OCI-LY1 (cell line): ENCODE measurements around the gene NLRP5.

ENCODE experiments used
- EZH2 ChIP-seq: fragments of 200-600 bp; sonication (generic), shearing (Covaris generic); IDR thresholded peaks from 2 replicates; pipeline ENCODE4 v1.8.0; 2017; ENCODE audit warnings: borderline replicate concordance, mixed run types, mild to moderate bottlenecking, antibody characterized with exemption, low read length, moderate library complexity, mixed read lengths
- TF ChIP-seq, protein P1 (sequence below): fragments of 200-600 bp; sonication (generic), shearing (Covaris generic); IDR thresholded peaks from 2 replicates; pipeline ENCODE4 v1.5.1; 2017; ENCODE audit warnings: mild to moderate bottlenecking, antibody characterized with exemption, low read length, moderate library complexity, mixed read lengths

DNA sequence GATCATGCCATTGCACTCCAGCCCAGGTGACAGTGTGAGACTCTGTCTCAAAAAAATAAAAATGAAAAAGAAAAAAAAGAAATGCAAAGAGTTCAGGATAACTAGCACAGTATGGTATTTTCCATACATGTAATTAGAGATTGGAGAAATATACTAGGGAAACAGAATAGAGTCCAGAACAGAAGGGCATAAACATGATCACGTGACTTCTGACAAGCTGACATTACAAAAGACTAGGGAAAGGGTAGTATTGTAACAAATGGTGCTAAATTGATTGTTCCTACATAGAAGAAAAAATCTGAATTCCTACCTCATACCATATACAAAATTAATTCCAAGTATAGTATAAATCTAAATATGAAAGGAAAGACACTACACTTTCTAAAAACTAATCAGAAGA is 1.3 kb upstream of the NLRP5 start:
- TF ChIP-seq, protein P1, sequence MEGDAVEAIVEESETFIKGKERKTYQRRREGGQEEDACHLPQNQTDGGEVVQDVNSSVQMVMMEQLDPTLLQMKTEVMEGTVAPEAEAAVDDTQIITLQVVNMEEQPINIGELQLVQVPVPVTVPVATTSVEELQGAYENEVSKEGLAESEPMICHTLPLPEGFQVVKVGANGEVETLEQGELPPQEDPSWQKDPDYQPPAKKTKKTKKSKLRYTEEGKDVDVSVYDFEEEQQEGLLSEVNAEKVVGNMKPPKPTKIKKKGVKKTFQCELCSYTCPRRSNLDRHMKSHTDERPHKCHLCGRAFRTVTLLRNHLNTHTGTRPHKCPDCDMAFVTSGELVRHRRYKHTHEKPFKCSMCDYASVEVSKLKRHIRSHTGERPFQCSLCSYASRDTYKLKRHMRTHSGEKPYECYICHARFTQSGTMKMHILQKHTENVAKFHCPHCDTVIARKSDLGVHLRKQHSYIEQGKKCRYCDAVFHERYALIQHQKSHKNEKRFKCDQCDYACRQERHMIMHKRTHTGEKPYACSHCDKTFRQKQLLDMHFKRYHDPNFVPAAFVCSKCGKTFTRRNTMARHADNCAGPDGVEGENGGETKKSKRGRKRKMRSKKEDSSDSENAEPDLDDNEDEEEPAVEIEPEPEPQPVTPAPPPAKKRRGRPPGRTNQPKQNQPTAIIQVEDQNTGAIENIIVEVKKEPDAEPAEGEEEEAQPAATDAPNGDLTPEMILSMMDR, result no peak
- no peak for TF ChIP-seq EZH2
